Ovary (tissue), 9 donors: ENCODE measurements around the gene CASP4. TPM values are rescaled to one million over a fixed set of nuclear protein-coding genes. Genes with fewer than 3 reads are reported as not detected.

Source experiments
- DNase-seq, 5 donors: peaks; one replicate each; pipeline ENCODE4 v3.0.0-alpha.2; 2019 to 2020
- H3K27ac ChIP-seq, 2 donors: fragments of 200-600 bp; one replicate each; pipeline versions ENCODE4 v1.5.1 to v1.8.0; 2019 to 2022
- H3K27me3 ChIP-seq: fragments of 200-600 bp; one replicate; pipeline ENCODE4 v1.8.0; 2022
- H3K36me3 ChIP-seq: fragments of 200-600 bp; sonication (generic); one replicate; pipeline ENCODE4 v1.5.1; 2019
- H3K4me1 ChIP-seq: one replicate; pipeline ENCODE4 v1.8.1; 2013; ENCODE audit warnings: mild to moderate bottlenecking, moderate library complexity; ENCODE audit not compliant: insufficient read depth
- H3K4me3 ChIP-seq: fragments of 200-600 bp; sonication (generic); one replicate; pipeline ENCODE4 v1.5.1; 2017
- H3K9me3 ChIP-seq, 2 donors: fragments of 200-600 bp in 1 of 2; sonication (generic) in 1 of 2; one replicate each; pipeline versions ENCODE4 v1.5.1 to v1.8.1; 2013 to 2019; ENCODE audit warnings: mild to moderate bottlenecking in 1 of 2, moderate library complexity in 1 of 2
- EP300 ChIP-seq: sonication (generic); formaldehyde crosslinking; IDR thresholded peaks from one replicate; pipeline ENCODE4 v1.6.1; 2017; ENCODE audit warnings: antibody characterized with exemption
- POLR2A ChIP-seq: fragments of 450-650 bp; IDR thresholded peaks from one replicate; pipeline ENCODE4 v1.6.1; 2017; ENCODE audit warnings: antibody characterized with exemption, mild to moderate bottlenecking, moderate library complexity
- WGBS, 3 donors: extraction: QIAGEN DNeasy Blood & Tissue Kit in 1 of 3; methylation state at CpG; one replicate each; pipeline versions ENCODE4 v1.1.5 to v1.1.7; 2013 to 2017; 5-methylcytosine and 5-hydroxymethylcytosine counted together
- intact Hi-C, 4 donors: fragments of 100-400 bp; cut with DNase I; formaldehyde crosslinking; loops; one replicate each; pipeline versions ENCODE4 v1.11.0 to v1.15.1; 2022 to 2023
- polyA plus RNA-seq, 2 donors: library from polyadenylated mRNA; stranded (reverse); fragments of 200-250 nt in 1 of 2; fragments of 350-450 nt in 1 of 2; fragmentation: Illumina TruSeq in 1 of 2; extraction: RNeasy Lipid Tissue Mini Kit (QIAGEN cat#74804) in 1 of 2; gene quantifications; one replicate each; pipeline ENCODE4 v1.2.3, GENCODE V29; 2013 to 2014
- total RNA-seq, 7 donors: library from RNA; depleted of rRNA in 2 of 7; stranded (reverse); fragments of >200 nt in 2 of 7; fragmentation: NEBNext Ultra II Directional in 3 of 7; extraction: Animal tissue kit (Norgen Biotek cat#: 25700) in 3 of 7; gene quantifications; one replicate each; pipeline versions ENCODE4 v1.1.0 to v1.2.4, GENCODE V29; 2016 to 2023
- TF ChIP-seq, protein P1 (sequence below), 3 donors: fragments of 450-650 bp in 2 of 3; fragments of 200-600 bp in 1 of 3; IDR thresholded peaks; one replicate each; pipeline versions ENCODE4 v1.5.1 to v1.8.0; 2016 to 2022; ENCODE audit warnings: antibody characterized with exemption in 3 of 3, mild to moderate bottlenecking in 1 of 3
- donor health status: DM: no; HTN: no; CAD: no; lungs with moderate emphysema.
- donor health status: DM: no; HTN: no; CAD: no.
- donor health status: Bipolar disorder and iron deficiency.
- donor health status: DM: yes; HTN: yes; CAD: no.
- donor health status: DM: no; HTN: no; CAD: no.
- donor health status: DM: yes; HTN: yes; CAD: no.

Gene CASP4
- total and polyA plus RNA-seq, 9 donors = 37.8 to 105 (median 50.3) TPM

DNA sequence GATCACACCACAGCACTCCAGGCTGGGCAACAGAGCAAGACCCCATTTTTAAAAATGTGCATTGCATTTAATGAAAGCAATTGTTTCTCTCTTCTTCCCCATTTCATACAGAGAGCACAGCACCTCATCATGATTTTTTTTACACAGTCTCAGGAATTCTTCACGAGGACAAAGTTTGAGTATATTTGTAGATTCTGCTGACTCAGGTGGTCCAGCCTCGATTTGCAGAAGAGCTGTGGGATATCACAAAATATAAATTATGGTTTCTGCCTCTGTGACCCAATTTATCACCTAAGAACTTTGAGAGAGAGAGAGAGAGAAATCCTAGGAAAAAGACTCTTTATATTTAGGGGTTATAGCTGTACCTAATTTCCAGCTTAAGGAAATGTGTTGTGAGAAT, 34.8 kb upstream of the CASP4 start:
- no peaks in the 10 kb centered on the region for H3K27me3 ChIP-seq
- no peaks in the 10 kb centered on the region for H3K4me1 ChIP-seq
- H3K4me3 ChIP-seq = no peak overlapping the region
- WGBS, 3 donors = 48 to 62% (median 53%) methylated on average over 2 of the region's 2 CpGs
- no peak for DNase-seq
- intact Hi-C loops = no loop called here
- H3K27ac ChIP-seq = no peak overlapping the region
- no peaks in the 10 kb centered on the region for H3K36me3 ChIP-seq
- no peaks in the 10 kb centered on the region for H3K9me3 ChIP-seq
- TF ChIP-seq, protein P1, sequence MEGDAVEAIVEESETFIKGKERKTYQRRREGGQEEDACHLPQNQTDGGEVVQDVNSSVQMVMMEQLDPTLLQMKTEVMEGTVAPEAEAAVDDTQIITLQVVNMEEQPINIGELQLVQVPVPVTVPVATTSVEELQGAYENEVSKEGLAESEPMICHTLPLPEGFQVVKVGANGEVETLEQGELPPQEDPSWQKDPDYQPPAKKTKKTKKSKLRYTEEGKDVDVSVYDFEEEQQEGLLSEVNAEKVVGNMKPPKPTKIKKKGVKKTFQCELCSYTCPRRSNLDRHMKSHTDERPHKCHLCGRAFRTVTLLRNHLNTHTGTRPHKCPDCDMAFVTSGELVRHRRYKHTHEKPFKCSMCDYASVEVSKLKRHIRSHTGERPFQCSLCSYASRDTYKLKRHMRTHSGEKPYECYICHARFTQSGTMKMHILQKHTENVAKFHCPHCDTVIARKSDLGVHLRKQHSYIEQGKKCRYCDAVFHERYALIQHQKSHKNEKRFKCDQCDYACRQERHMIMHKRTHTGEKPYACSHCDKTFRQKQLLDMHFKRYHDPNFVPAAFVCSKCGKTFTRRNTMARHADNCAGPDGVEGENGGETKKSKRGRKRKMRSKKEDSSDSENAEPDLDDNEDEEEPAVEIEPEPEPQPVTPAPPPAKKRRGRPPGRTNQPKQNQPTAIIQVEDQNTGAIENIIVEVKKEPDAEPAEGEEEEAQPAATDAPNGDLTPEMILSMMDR (IDR thresholded peaks at IDR 0.05) = no peak
- TF ChIP-seq POLR2A (no peak), EP300 (no peak)

DNA sequence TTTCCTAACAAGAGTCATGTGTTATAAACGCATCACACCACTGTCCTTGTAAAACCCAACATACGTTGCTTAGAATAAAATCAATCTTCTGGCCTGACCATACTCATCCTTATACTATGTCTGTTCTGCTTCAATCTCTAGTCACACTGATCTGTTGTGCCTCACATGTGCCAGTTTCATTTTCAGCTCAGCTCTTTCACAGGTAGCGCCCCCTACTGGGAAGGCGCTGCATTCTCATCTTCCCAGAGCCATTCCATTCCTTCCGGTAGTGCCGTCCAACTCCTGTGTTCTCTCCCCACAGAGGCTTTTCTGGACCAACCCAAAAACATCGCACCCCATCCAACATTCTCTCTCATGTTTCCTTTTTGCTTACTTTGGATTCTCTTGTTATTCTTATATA, 32.4 kb upstream of the CASP4 start:
- TF ChIP-seq POLR2A = no peak
- no peak for TF ChIP-seq EP300
- TF ChIP-seq, protein P1 (IDR thresholded peaks at IDR 0.05) = no peak
- DNase-seq = no peak

DNA sequence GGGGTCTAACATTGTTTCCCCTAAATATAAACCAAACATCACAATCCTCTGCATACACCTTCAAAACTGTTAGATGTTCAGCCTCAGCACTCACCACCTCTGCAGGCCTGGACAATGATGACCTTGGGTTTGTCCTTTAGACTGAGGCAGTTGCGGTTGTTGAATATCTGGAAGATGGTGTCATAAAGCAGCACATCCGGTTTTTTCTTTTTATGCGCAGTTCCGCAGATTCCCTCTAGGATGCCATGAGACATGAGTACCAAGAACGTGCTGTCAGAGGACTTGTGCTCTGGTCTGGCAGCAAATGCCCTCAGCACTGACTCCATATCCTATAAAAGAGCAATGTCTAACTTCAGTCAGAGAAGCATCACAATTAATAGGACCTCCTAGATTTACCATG, 31.8 kb upstream of the CASP4 start:
- H3K4me3 ChIP-seq = no peak overlapping the region
- TF ChIP-seq, protein P1 (IDR thresholded peaks at IDR 0.05) = no peak
- TF ChIP-seq EP300 (no peak), POLR2A (no peak)
- intact Hi-C loops = no loop called here
- H3K27ac ChIP-seq = no peak overlapping the region
- no peaks in the 10 kb centered on the region for H3K9me3 ChIP-seq
- H3K27me3 ChIP-seq = no peaks in the 10 kb centered on the region
- WGBS, 3 donors = 87 to 92% (median 90%) methylated on average over 5 of the region's 5 CpGs
- no peaks in the 10 kb centered on the region for H3K4me1 ChIP-seq
- DNase-seq = no peak
- H3K36me3 ChIP-seq = no peaks in the 10 kb centered on the region

More for the DNA sequence above, 32.4 kb upstream of the CASP4 start:
- H3K36me3 ChIP-seq = no peaks in the 10 kb centered on the region
- H3K27ac ChIP-seq = no peak overlapping the region
- 78 to 83% (median 81%) methylated on average over 7 of the region's 7 CpGs for WGBS, 3 donors
- intact Hi-C loops = no loop called here
- H3K4me3 ChIP-seq = no peak overlapping the region
- H3K4me1 ChIP-seq = no peaks in the 10 kb centered on the region
- H3K9me3 ChIP-seq = no peaks in the 10 kb centered on the region
- H3K27me3 ChIP-seq = no peaks in the 10 kb centered on the region

DNA sequence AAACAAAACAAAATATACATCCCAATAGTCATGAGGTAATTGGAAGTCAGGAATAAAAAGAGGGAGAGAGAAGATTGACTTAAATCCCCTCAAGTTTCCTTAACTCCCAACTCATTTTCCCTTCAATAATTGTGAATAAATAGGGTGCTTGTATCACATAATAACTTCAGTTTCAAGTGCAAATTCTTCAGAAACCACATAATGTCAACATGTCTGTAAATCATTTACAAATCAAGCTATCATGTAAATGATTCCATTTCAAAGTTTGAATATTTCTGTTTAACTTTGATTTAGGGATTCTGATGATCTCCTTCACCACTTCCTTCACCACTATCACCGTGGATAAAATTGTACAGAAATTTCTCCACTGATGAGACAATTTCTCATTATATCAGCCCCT, 31.3 kb upstream of the CASP4 start:
- Histone ChIP-seq H3K4me3 (no peak overlapping the region), H3K36me3 (no peaks in the 10 kb centered on the region), H3K27ac (no peak overlapping the region), H3K4me1 (no peaks in the 10 kb centered on the region), H3K9me3 (no peaks in the 10 kb centered on the region), H3K27me3 (no peaks in the 10 kb centered on the region)
- WGBS, 3 donors = 40 to 74% (median 51%) methylated on average over 1 of the region's 1 CpG
- DNase-seq = no peak
- no peak for TF ChIP-seq POLR2A
- no peak for TF ChIP-seq EP300
- TF ChIP-seq, protein P1 (IDR thresholded peaks at IDR 0.05) = no peak
- intact Hi-C loops = no loop called here

DNA sequence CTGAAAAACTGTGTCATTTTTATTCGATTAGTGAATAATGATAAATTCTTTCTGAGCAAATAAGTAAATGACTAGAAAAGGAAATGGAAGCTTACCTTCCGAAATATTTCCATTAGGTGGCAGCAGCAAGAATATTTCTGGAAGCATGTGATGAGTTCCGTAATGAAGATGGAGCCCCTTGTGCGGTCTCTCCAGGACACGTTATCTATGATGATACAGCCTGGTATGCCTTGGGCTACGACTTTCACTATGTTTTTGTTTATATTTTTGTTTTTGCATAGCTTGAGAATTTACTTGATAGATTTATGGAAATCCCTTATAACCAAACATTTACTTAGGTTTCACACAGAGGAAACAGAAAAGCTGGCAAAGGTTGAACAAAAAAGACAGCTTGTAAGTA, 28.9 kb upstream of the CASP4 start:
- Histone ChIP-seq H3K27ac (no peak overlapping the region), H3K27me3 (no peaks in the 10 kb centered on the region), H3K4me1 (no peaks in the 10 kb centered on the region), H3K9me3 (no peaks in the 10 kb centered on the region), H3K4me3 (no peak overlapping the region), H3K36me3 (no peaks in the 10 kb centered on the region)
- TF ChIP-seq EP300 = no peak
- TF ChIP-seq, protein P1 (IDR thresholded peaks at IDR 0.05) = no peak
- DNase-seq = no peak
- intact Hi-C loops = no loop called here
- 34 to 56% (median 40%) methylated on average over 6 of the region's 6 CpGs for WGBS, 3 donors
